Ovary (tissue), 9 donors: Measurements from ENCODE around the gene GULP1. TPM values are rescaled to one million over a fixed set of nuclear protein-coding genes. Genes with fewer than 3 reads are reported as not detected.

Experiments used
- DNase-seq, 5 donors: peaks; one replicate each; pipeline ENCODE4 v3.0.0-alpha.2; 2019 to 2020
- H3K27ac ChIP-seq, 2 donors: fragments of 200-600 bp; one replicate each; pipeline versions ENCODE4 v1.5.1 to v1.8.0; 2019 to 2022
- H3K27me3 ChIP-seq: fragments of 200-600 bp; one replicate; pipeline ENCODE4 v1.8.0; 2022
- H3K36me3 ChIP-seq: fragments of 200-600 bp; sonication (generic); one replicate; pipeline ENCODE4 v1.5.1; 2019
- H3K4me1 ChIP-seq: one replicate; pipeline ENCODE4 v1.8.1; 2013; ENCODE audit warnings: mild to moderate bottlenecking, moderate library complexity; ENCODE audit not compliant: insufficient read depth
- H3K4me3 ChIP-seq: fragments of 200-600 bp; sonication (generic); one replicate; pipeline ENCODE4 v1.5.1; 2017
- H3K9me3 ChIP-seq, 2 donors: fragments of 200-600 bp in 1 of 2; sonication (generic) in 1 of 2; one replicate each; pipeline versions ENCODE4 v1.5.1 to v1.8.1; 2013 to 2019; ENCODE audit warnings: mild to moderate bottlenecking in 1 of 2, moderate library complexity in 1 of 2
- EP300 ChIP-seq: sonication (generic); formaldehyde crosslinking; IDR thresholded peaks from one replicate; pipeline ENCODE4 v1.6.1; 2017; ENCODE audit warnings: antibody characterized with exemption
- POLR2A ChIP-seq: fragments of 450-650 bp; IDR thresholded peaks from one replicate; pipeline ENCODE4 v1.6.1; 2017; ENCODE audit warnings: antibody characterized with exemption, mild to moderate bottlenecking, moderate library complexity
- WGBS, 3 donors: extraction: QIAGEN DNeasy Blood & Tissue Kit in 1 of 3; methylation state at CpG; one replicate each; pipeline versions ENCODE4 v1.1.5 to v1.1.7; 2013 to 2017; 5-methylcytosine and 5-hydroxymethylcytosine counted together
- intact Hi-C, 4 donors: fragments of 100-400 bp; cut with DNase I; formaldehyde crosslinking; loops; one replicate each; pipeline versions ENCODE4 v1.11.0 to v1.15.1; 2022 to 2023
- polyA plus RNA-seq, 2 donors: library from polyadenylated mRNA; stranded (reverse); fragments of 200-250 nt in 1 of 2; fragments of 350-450 nt in 1 of 2; fragmentation: Illumina TruSeq in 1 of 2; extraction: RNeasy Lipid Tissue Mini Kit (QIAGEN cat#74804) in 1 of 2; gene quantifications; one replicate each; pipeline ENCODE4 v1.2.3, GENCODE V29; 2013 to 2014
- total RNA-seq, 7 donors: library from RNA; depleted of rRNA in 2 of 7; stranded (reverse); fragments of >200 nt in 2 of 7; fragmentation: NEBNext Ultra II Directional in 3 of 7; extraction: Animal tissue kit (Norgen Biotek cat#: 25700) in 3 of 7; gene quantifications; one replicate each; pipeline versions ENCODE4 v1.1.0 to v1.2.4, GENCODE V29; 2016 to 2023
- TF ChIP-seq, protein P1 (sequence below), 3 donors: fragments of 450-650 bp in 2 of 3; fragments of 200-600 bp in 1 of 3; IDR thresholded peaks; one replicate each; pipeline versions ENCODE4 v1.5.1 to v1.8.0; 2016 to 2022; ENCODE audit warnings: antibody characterized with exemption in 3 of 3, mild to moderate bottlenecking in 1 of 3
- donor health status: DM: no; HTN: no; CAD: no; lungs with moderate emphysema.
- donor health status: DM: no; HTN: no; CAD: no.
- donor health status: Bipolar disorder and iron deficiency.
- donor health status: DM: yes; HTN: yes; CAD: no.
- donor health status: DM: no; HTN: no; CAD: no.
- donor health status: DM: yes; HTN: yes; CAD: no.

GULP1 gene
- total and polyA plus RNA-seq, 9 donors: 22.3 to 57.7 (median 42.9) TPM

DNA sequence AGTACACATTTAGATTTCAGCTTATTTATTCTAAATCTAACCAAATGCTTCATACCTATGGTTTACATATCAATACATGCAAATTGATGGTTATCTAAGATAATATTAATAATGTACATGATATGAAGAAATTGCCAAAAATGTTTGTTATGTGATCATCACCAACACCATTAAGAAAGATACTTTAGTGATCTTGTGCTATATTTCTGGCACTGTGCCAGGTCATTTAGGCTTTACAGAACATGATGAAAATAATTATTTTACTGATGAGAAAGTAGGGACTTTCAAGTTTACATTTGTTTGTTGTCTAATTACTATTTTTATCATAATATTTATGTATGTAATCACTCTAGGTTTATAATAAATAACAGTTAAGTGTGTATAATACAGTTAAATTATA is 158.3 kb downstream of the GULP1 start:
- H3K9me3 ChIP-seq: no peaks in the 10 kb centered on the region
- H3K27me3 ChIP-seq: no peaks in the 10 kb centered on the region
- H3K4me3 ChIP-seq: no peak overlapping the region
- no peaks in the 10 kb centered on the region for H3K36me3 ChIP-seq
- H3K27ac ChIP-seq: no peak overlapping the region
- intact Hi-C loops: no loop called here
- peaks cover 3% of the 10 kb centered on the region for H3K4me1 ChIP-seq
- TF ChIP-seq, protein P1, sequence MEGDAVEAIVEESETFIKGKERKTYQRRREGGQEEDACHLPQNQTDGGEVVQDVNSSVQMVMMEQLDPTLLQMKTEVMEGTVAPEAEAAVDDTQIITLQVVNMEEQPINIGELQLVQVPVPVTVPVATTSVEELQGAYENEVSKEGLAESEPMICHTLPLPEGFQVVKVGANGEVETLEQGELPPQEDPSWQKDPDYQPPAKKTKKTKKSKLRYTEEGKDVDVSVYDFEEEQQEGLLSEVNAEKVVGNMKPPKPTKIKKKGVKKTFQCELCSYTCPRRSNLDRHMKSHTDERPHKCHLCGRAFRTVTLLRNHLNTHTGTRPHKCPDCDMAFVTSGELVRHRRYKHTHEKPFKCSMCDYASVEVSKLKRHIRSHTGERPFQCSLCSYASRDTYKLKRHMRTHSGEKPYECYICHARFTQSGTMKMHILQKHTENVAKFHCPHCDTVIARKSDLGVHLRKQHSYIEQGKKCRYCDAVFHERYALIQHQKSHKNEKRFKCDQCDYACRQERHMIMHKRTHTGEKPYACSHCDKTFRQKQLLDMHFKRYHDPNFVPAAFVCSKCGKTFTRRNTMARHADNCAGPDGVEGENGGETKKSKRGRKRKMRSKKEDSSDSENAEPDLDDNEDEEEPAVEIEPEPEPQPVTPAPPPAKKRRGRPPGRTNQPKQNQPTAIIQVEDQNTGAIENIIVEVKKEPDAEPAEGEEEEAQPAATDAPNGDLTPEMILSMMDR (IDR thresholded peaks at IDR 0.05): no peak
- TF ChIP-seq POLR2A (no peak), EP300 (no peak)
- no peak for DNase-seq

DNA sequence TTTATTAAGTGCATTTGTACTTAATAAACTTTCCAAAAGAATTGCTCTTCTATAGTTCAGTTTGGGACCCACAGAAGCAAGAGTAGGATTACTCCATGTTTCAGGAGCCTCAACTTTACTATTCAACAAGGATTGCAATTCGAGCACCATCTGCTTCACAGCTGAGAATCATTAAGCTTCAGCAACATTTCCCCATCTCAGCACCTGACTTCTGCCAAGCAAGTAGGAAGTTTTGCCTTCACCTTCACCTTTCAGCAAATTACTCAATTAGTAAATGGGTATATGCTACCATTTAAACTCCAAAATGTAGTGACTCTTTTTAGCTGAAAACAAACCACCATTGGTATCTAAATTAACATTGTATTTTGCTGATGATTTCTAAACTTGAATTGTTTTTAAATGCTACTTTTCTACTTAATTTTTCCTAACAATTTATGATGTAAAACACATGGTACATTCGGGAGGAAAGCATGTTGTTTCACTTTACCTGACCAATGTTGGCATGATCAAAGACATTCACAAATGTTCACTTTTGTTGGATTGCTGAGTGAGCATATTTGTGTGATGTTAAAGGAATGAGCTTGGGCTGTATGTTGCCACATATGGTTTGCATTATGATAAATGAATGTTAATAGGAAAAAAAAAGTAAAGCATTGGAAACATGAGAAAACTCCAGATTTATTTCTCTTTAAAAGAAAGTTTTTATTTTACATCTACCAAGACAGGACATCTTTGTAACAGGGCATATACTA is 159.2 kb downstream of the GULP1 start:
- Histone ChIP-seq H3K36me3 (no peaks in the 10 kb centered on the region), H3K4me1 (peaks cover 3% of the 10 kb centered on the region), H3K27me3 (no peaks in the 10 kb centered on the region), H3K9me3 (no peaks in the 10 kb centered on the region), H3K27ac (no peak overlapping the region), H3K4me3 (no peak overlapping the region)
- TF ChIP-seq EP300: no peak
- TF ChIP-seq, protein P1 (IDR thresholded peaks at IDR 0.05): no peak
- TF ChIP-seq POLR2A: no peak
- intact Hi-C loops: no loop called here
- 47 to 57% (median 56%) methylated on average over 2 of the region's 2 CpGs for WGBS, 3 donors
- no peak for DNase-seq

DNA sequence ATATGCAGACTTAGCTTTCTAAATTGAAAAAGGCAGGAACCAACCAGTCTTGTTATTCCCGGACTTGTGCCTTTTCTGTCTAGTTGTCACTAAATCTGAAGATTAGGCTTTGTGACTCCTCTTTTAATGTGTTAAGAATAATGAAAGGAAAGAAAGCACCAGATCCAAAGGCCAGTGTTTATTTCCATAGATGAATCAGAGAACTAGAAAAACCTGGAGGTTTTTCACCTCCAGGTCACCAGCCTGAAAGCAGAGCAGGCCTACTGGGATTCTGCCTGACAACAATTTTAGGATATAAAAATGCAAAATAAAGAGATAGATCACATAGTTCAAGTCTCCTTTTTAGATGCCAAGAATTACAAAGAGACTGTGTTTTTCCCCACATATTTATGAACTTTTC is 160.4 kb downstream of the GULP1 start:
- TF ChIP-seq POLR2A (no peak), EP300 (no peak)
- TF ChIP-seq, protein P1 (IDR thresholded peaks at IDR 0.05): no peak
- Histone ChIP-seq H3K36me3 (no peaks in the 10 kb centered on the region), H3K9me3 (no peaks in the 10 kb centered on the region), H3K4me3 (no peak overlapping the region), H3K27ac (no peak overlapping the region), H3K4me1 (peaks cover 3% of the 10 kb centered on the region), H3K27me3 (no peaks in the 10 kb centered on the region)
- intact Hi-C loops: no loop called here
- 22 to 54% (median 30%) methylated on average over 1 of the region's 1 CpG for WGBS, 3 donors
- DNase-seq: no peak

DNA sequence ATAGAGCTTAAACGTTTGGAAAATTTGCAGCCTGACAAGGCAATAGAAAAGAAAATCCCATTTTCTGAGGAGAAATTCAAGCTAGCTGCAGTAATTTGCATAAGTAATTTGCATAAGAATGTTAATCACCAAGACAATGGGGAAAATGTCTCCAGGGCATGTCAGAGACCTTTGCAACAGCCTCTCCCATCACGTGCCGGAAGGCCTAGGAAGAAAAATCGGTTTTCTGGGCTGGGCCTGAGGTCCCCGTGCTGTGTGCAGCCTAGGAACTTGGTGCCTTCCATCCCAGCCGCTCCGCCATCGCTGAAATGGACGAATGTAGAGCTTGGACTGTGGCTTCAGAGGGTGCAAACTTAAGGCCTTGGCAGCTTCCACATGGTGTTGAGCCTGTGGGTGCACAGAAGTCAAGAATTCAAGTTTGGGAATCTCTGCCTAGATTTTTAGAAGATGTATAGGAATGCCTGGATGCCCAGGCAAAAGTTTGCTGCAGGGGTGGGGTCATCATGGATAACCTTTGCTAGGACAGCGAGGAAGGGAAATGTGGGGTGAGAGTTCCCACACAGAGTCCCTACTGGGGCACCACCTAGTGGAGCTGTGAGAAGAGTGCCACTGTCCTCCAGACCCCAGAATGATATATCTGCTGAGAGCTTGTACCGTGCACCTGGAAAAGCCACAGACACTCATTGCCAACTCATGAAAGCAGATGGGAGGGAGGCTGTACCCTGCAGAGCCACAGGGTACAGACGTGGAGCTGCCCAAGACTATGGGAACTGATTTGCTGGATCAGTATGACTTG is 164.6 kb downstream of the GULP1 start:
- intact Hi-C loops: no loop called here
- Histone ChIP-seq H3K9me3 (no peaks in the 10 kb centered on the region), H3K4me3 (no peak overlapping the region), H3K4me1 (peaks cover 1% of the 10 kb centered on the region), H3K36me3 (no peaks in the 10 kb centered on the region), H3K27me3 (no peaks in the 10 kb centered on the region), H3K27ac (no peak overlapping the region)
- WGBS, 3 donors: 88 to 95% (median 90%) methylated on average over 12 of the region's 12 CpGs
- TF ChIP-seq, protein P1 (IDR thresholded peaks at IDR 0.05): no peak
- TF ChIP-seq POLR2A (no peak), EP300 (no peak)
- no peak for DNase-seq
